HepG2 (cell line): ENCODE measurements around the gene PLPP3. TPM values are rescaled to one million over a fixed set of nuclear protein-coding genes. Genes with fewer than 3 reads are reported as not detected.

Experiments
- ATAC-seq: fragments of 200-7000 bp; cut with Tn5 transposase; 3 replicates; pipeline ENCODE4 v1.9.1; 2020; ENCODE audit warnings: mild to moderate bottlenecking, moderate library complexity
- BruUV-seq: library from RNA; stranded (reverse); fragments of 400-500 nt; replicated peaks from 2 replicates; lab custom pipeline; 2021; lab: Mats Ljungman, UMichigan
- CTCF ChIA-PET: fragments of 300-600 bp; formaldehyde crosslinking; extraction: SDS; loops from one replicate; lab custom pipeline; 2021; ENCODE audit warnings: low total read pairs, inconsistent platforms, low intra/inter-chr PET ratio; lab: Yijun Ruan, JAX
- POLR2A ChIA-PET: fragments of 350-600 bp; sonication (Branson Sonifier 250); formaldehyde crosslinking; loops from one replicate; lab custom pipeline; 2020; ENCODE audit warnings: antibody characterized with exemption, inconsistent platforms; lab: Yijun Ruan, JAX
- DNase-seq: peaks from one replicate; pipeline ENCODE4 v3.0.0-alpha.2; 2015; ENCODE audit warnings: low spot score
- FAIRE-seq: peaks from 3 replicates; lab custom pipeline; 2011; peaks lifted over from hg19 to GRCh38; lab: Jason Lieb, UNC
- H2AFZ ChIP-seq: one replicate; pipeline ENCODE4 v1.6.1; 2011; ENCODE audit warnings: low read length, inconsistent platforms
- H3K27ac ChIP-seq: fragments of 300-600 bp; 3 replicates; pipeline ENCODE4 v1.8.0; 2011; ENCODE audit warnings: mixed run types, mild to moderate bottlenecking, mixed read lengths, low read length, inconsistent platforms; ENCODE audit not compliant: insufficient read depth; ENCODE audit errors: extremely low read length
- H3K27me3 ChIP-seq, 2 experiments: fragments of 200-600 bp in 1 of 2; 2 replicates in 1 of 2; 3 replicates in 1 of 2; pipeline versions ENCODE4 v1.6.0 to v1.8.0; 2011; ENCODE audit warnings: low read length in 2 of 2, mild to moderate bottlenecking in 2 of 2, moderate library complexity in 2 of 2, inconsistent platforms in 1 of 2; ENCODE audit not compliant: insufficient read depth in 2 of 2, control insufficient read depth in 1 of 2
- H3K36me3 ChIP-seq, 2 experiments: fragments of 200-600 bp in 1 of 2; replicated peaks in 1 of 2; 2 replicates in 1 of 2; 3 replicates in 1 of 2; pipeline versions ENCODE4 v1.5.1 to v1.8.0; 2011; ENCODE audit warnings: low read length in 2 of 2, inconsistent platforms in 1 of 2; ENCODE audit not compliant: insufficient read depth in 2 of 2, control insufficient read depth in 1 of 2
- H3K4me1 ChIP-seq: 2 replicates; pipeline ENCODE4 v1.5.1; 2012; ENCODE audit warnings: low read length, inconsistent platforms; ENCODE audit not compliant: insufficient read depth
- H3K4me2 ChIP-seq: 2 replicates; pipeline ENCODE4 v1.6.0; 2011; ENCODE audit warnings: low read depth, low read length, inconsistent platforms
- H3K4me3 ChIP-seq, 3 experiments: fragments of 200-600 bp in 1 of 3; sonication (generic), shearing (Covaris generic) in 1 of 3; replicated peaks in 1 of 3; 2 replicates each; pipeline ENCODE4 v1.5.1; 2011 to 2016; ENCODE audit warnings: low read length in 3 of 3, inconsistent platforms in 2 of 3, low read depth in 2 of 3, mild to moderate bottlenecking in 2 of 3, control low read depth in 1 of 3, mixed read lengths in 1 of 3; ENCODE audit not compliant: insufficient read depth in 1 of 3
- H3K79me2 ChIP-seq: one replicate; pipeline ENCODE4 v1.6.1; 2011; ENCODE audit warnings: low read length, inconsistent platforms; ENCODE audit not compliant: insufficient read depth
- H3K9ac ChIP-seq: 2 replicates; pipeline ENCODE4 v1.6.0; 2011; ENCODE audit warnings: mild to moderate bottlenecking, low read depth, low read length, inconsistent platforms; ENCODE audit not compliant: insufficient read depth
- H3K9me3 ChIP-seq: 2 replicates; pipeline ENCODE4 v1.5.1; 2012; ENCODE audit warnings: mild to moderate bottlenecking, low read length
- H4K20me1 ChIP-seq: 2 replicates; pipeline ENCODE4 v1.6.0; 2011; ENCODE audit warnings: inconsistent platforms, mild to moderate bottlenecking, low read length, moderate library complexity; ENCODE audit not compliant: insufficient read depth
- BATF2 ChIP-seq: sonication (generic); formaldehyde crosslinking; IDR thresholded peaks from 2 replicates; pipeline ENCODE4 v1.8.0; 2022; ENCODE audit warnings: mild to moderate bottlenecking, missing genetic modification reagents, moderate library complexity
- CEBPG ChIP-seq: IDR thresholded peaks from 2 replicates; pipeline ENCODE4 v1.6.1; 2016
- DZIP1 ChIP-seq: sonication (generic); formaldehyde crosslinking; IDR thresholded peaks from 2 replicates; pipeline ENCODE4 v1.5.0; 2020; ENCODE audit warnings: mild to moderate bottlenecking, missing genetic modification reagents
- ETS1 ChIP-seq: sonication (generic); formaldehyde crosslinking; IDR thresholded peaks from 2 replicates; pipeline ENCODE4 v1.4.0; 2020; ENCODE audit warnings: missing genetic modification reagents
- FOXA1 ChIP-seq, 2 experiments: fragments of 450-650 bp in 1 of 2; sonication (generic) in 1 of 2; formaldehyde crosslinking in 1 of 2; IDR thresholded peaks; 2 replicates each; pipeline versions ENCODE4 v1.4.0 to v1.6.1; 2016 to 2020; ENCODE audit warnings: missing genetic modification reagents in 1 of 2
- MED8 ChIP-seq: sonication (generic); formaldehyde crosslinking; IDR thresholded peaks from 2 replicates; pipeline ENCODE4 v1.8.1; 2023; ENCODE audit warnings: mild to moderate bottlenecking, missing genetic modification reagents; ENCODE audit not compliant: insufficient replicate concordance
- NKX3-1 ChIP-seq: sonication (generic); formaldehyde crosslinking; IDR thresholded peaks from 2 replicates; pipeline ENCODE4 v1.5.0; 2020; ENCODE audit warnings: missing genetic modification reagents
- PRDM15 ChIP-seq: sonication (generic); formaldehyde crosslinking; IDR thresholded peaks from 2 replicates; pipeline ENCODE4 v1.4.0; 2020; ENCODE audit warnings: missing genetic modification reagents
- SOX5 ChIP-seq: IDR thresholded peaks from 2 replicates; pipeline ENCODE4 v1.6.1; 2016; ENCODE audit warnings: borderline replicate concordance
- SOX6 ChIP-seq, 2 experiments: fragments of 450-650 bp in 1 of 2; sonication (generic) in 1 of 2; formaldehyde crosslinking in 1 of 2; IDR thresholded peaks; 2 replicates each; pipeline versions ENCODE4 v1.4.0 to v1.6.1; 2017 to 2020; ENCODE audit warnings: antibody characterized with exemption in 1 of 2, mild to moderate bottlenecking in 1 of 2, missing genetic modification reagents in 1 of 2
- ZEB1 ChIP-seq: IDR thresholded peaks from 2 replicates; pipeline ENCODE4 v1.6.1; 2012; ENCODE audit warnings: mild to moderate bottlenecking, low read depth, inconsistent platforms; ENCODE audit not compliant: insufficient replicate concordance
- ZNF776 ChIP-seq: sonication (generic); formaldehyde crosslinking; IDR thresholded peaks from 2 replicates; pipeline ENCODE4 v1.4.0; 2020; ENCODE audit warnings: mild to moderate bottlenecking, missing genetic modification reagents
- WGBS: methylation state at CpG from one replicate; pipeline ENCODE4 v1.1.6; 2017; ENCODE audit warnings: low lambda C conversion rate; 5-methylcytosine and 5-hydroxymethylcytosine counted together
- in situ Hi-C: cut with HindIII; loops from 2 replicates; pipeline ENCODE4 v1.10.0; 2017; ENCODE audit warnings: low pct_unique_long_range_greater_than_20kb; ENCODE audit not compliant: extremely low pct_ligation_motif_present
- intact Hi-C: fragments of 100-400 bp; cut with micrococcal nuclease; formaldehyde crosslinking; loops from one replicate; pipeline ENCODE4 v1.10.0; 2022; ENCODE audit not compliant: unreplicated experiment
- polyA plus RNA-seq, 8 experiments: library from polyadenylated mRNA; depleted of rRNA in 3 of 8; stranded (reverse) in 7 of 8; unstranded in 1 of 8; fragments of >200 nt; fragmentation: Illumina TruSeq in 4 of 8; extraction: Trizol in 4 of 8; gene quantifications; 2 replicates each; pipeline versions ENCODE4 v1.2.1 to v1.2.3, GENCODE V29; 2011 to 2016; ENCODE audit warnings: low read depth in 4 of 8, missing spikeins in 1 of 8, mixed read lengths in 1 of 8; ENCODE audit not compliant: insufficient read depth in 1 of 8
- total RNA-seq, 5 experiments: library from RNA; depleted of rRNA; stranded (reverse); fragments of >200 nt; fragmentation: Illumina TruSeq; extraction: Trizol; gene quantifications; 2 replicates each; pipeline ENCODE4 v1.2.3, GENCODE V29; 2016; ENCODE audit warnings: low read depth in 1 of 5

Gene PLPP3
- total and polyA plus RNA-seq, 2 of the 13 experiments (the other 11 are each of a cell fraction or from before 2014, with no cell fraction given) = 49.7 to 65.8 TPM

- Histone ChIP-seq H3K27me3 (no peaks in the 10 kb centered on the region), H3K4me3 (no peak overlapping the region), H2AFZ (no peak overlapping the region), H3K27ac (no peak overlapping the region), H4K20me1 (no peaks in the 10 kb centered on the region), H3K4me1 (peaks cover 82% of the 10 kb centered on the region), H3K79me2 (no peaks in the 10 kb centered on the region), H3K4me2 (no peak overlapping the region), H3K9me3 (no peaks in the 10 kb centered on the region), H3K36me3 (no peaks in the 10 kb centered on the region), H3K9ac (no peak overlapping the region)
- 63% methylated on average over 7 of the region's 7 CpGs for WGBS
- no TSS peak for BruUV-seq
- intact Hi-C loops = loop anchor here (5.0 kb wide), 1 partner anchor 33 kb away; no protein-coding TSS in a partner anchor
- in situ Hi-C loops = no loop called here
- FAIRE-seq = peak; percentile 42
- no peak for DNase-seq
- ChIA-PET CTCF (no interaction called here), POLR2A (interaction anchor here (0.7 to 1.4 kb wide), 3 partner anchors 8 to 20 kb away, joined by 3 to 7 read pairs (median 4); no protein-coding TSS in a partner anchor)
- ATAC-seq = no peak
- TF ChIP-seq NKX3-1 (CRISPR knock-in tag) = no peak
- no peak for TF ChIP-seq MED8 (CRISPR knock-in tag)
- TF ChIP-seq ZNF776 = no peak
- TF ChIP-seq FOXA1 (IDR thresholded peaks at IDR 0.05) = no peak
- TF ChIP-seq FOXA1 (CRISPR knock-in tag; IDR thresholded peaks at IDR 0.05) = peak; percentile 61
- no peak for TF ChIP-seq PRDM15
- no peak for TF ChIP-seq SOX6 (IDR thresholded peaks at IDR 0.05)
- TF ChIP-seq SOX6 (CRISPR knock-in tag; IDR thresholded peaks at IDR 0.05) = no peak
- TF ChIP-seq SOX5 (CRISPR knock-in tag) = 0 out of 2 replicates have a peak, but pooled peaks have one; percentile 16
- no peak for TF ChIP-seq DZIP1
- TF ChIP-seq CEBPG (CRISPR knock-in tag) = peak; percentile 74
- peak; percentile 72 for TF ChIP-seq ZEB1
- no peak for TF ChIP-seq ETS1 (CRISPR knock-in tag)
- no peak for TF ChIP-seq BATF2 (CRISPR knock-in tag)
Observed at GRCh38 chr1:56444960-56445646, 134.3 kb downstream of the PLPP3 start.
